Measurements from ENCODE around the gene MRC2.

Gene MRC2

GRCh38 chr17:62625184-62625869, 2.1 kb upstream of the MRC2 start (continued):
- TF ChIP-seq, protein P1, sequence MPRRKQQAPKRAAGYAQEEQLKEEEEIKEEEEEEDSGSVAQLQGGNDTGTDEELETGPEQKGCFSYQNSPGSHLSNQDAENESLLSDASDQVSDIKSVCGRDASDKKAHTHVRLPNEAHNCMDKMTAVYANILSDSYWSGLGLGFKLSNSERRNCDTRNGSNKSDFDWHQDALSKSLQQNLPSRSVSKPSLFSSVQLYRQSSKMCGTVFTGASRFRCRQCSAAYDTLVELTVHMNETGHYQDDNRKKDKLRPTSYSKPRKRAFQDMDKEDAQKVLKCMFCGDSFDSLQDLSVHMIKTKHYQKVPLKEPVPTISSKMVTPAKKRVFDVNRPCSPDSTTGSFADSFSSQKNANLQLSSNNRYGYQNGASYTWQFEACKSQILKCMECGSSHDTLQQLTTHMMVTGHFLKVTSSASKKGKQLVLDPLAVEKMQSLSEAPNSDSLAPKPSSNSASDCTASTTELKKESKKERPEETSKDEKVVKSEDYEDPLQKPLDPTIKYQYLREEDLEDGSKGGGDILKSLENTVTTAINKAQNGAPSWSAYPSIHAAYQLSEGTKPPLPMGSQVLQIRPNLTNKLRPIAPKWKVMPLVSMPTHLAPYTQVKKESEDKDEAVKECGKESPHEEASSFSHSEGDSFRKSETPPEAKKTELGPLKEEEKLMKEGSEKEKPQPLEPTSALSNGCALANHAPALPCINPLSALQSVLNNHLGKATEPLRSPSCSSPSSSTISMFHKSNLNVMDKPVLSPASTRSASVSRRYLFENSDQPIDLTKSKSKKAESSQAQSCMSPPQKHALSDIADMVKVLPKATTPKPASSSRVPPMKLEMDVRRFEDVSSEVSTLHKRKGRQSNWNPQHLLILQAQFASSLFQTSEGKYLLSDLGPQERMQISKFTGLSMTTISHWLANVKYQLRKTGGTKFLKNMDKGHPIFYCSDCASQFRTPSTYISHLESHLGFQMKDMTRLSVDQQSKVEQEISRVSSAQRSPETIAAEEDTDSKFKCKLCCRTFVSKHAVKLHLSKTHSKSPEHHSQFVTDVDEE (CRISPR knock-in tag; IDR thresholded peaks at IDR 0.05), result no peak

DNA sequence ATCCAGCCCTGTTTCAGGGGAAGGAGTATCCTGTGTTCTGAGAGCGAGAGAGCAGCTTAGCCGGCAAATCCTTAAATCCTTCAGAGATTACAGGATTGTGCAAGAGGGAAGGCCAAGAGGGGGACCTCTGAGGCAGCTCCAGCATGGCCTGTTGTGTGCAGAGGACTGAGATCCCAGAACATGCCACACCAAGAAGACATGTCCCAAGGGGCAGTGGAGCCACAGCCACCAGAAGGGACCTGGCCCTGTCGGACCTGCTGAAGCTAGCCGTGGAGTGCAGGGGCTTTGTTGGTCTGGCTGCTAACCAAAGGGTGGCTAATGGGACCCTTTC, 1.6 kb upstream of the MRC2 start:
- ATAC-seq, result no peak
- TF ChIP-seq ZNF70 (CRISPR knock-in tag; IDR thresholded peaks at IDR 0.05) (no peak), GLIS3 (CRISPR knock-in tag; IDR thresholded peaks at IDR 0.05) (no peak), ZFP3 (CRISPR knock-in tag; IDR thresholded peaks at IDR 0.05) (no peak), ISL1 (CRISPR knock-in tag; IDR thresholded peaks at IDR 0.05) (no peak), TCF4 (CRISPR knock-in tag; IDR thresholded peaks at IDR 0.05; ENCODE audit: borderline replicate concordance) (no peak), CREB5 (CRISPR knock-in tag; IDR thresholded peaks at IDR 0.05; ENCODE audit: low read depth) (no peak), CSDC2 (CRISPR knock-in tag; IDR thresholded peaks at IDR 0.05) (no peak), ZNF565 (CRISPR knock-in tag; conservative IDR thresholded peaks at IDR 0.05; ENCODE audit: low read depth) (no peak)

GRCh38 chr17:62626719-62627218, 701 bp upstream of the MRC2 start:
- peak; percentile 28 for ATAC-seq
- TF ChIP-seq TCF4 (CRISPR knock-in tag; IDR thresholded peaks at IDR 0.05; ENCODE audit: borderline replicate concordance) (no peak), PPARA (CRISPR knock-in tag; IDR thresholded peaks at IDR 0.05; ENCODE audit: borderline replicate concordance) (no peak), OSR1 (CRISPR knock-in tag; IDR thresholded peaks at IDR 0.05) (no peak), ISL1 (CRISPR knock-in tag; IDR thresholded peaks at IDR 0.05) (no peak), TOX (CRISPR knock-in tag; IDR thresholded peaks at IDR 0.05; ENCODE audit: borderline replicate concordance) (no peak), RARB (CRISPR knock-in tag; IDR thresholded peaks at IDR 0.05) (no peak), ZFP3 (CRISPR knock-in tag; IDR thresholded peaks at IDR 0.05) (peak; percentile 35; the same call in 1 of the 2 replicates), CSDC2 (CRISPR knock-in tag; IDR thresholded peaks at IDR 0.05) (no peak), CSRNP3 (CRISPR knock-in tag; IDR thresholded peaks at IDR 0.05) (no peak), CREB5 (CRISPR knock-in tag; IDR thresholded peaks at IDR 0.05; ENCODE audit: low read depth) (no peak), ZNF8 (CRISPR knock-in tag; IDR thresholded peaks at IDR 0.05) (no peak), ZNF565 (CRISPR knock-in tag; conservative IDR thresholded peaks at IDR 0.05; ENCODE audit: low read depth) (no peak), ZC3H10 (CRISPR knock-in tag; IDR thresholded peaks at IDR 0.05) (no peak), ARNTL (CRISPR knock-in tag; IDR thresholded peaks at IDR 0.05; ENCODE audit: borderline replicate concordance, low read depth) (no peak), ESRRG (CRISPR knock-in tag; IDR thresholded peaks at IDR 0.05) (no peak), ZNF70 (CRISPR knock-in tag; IDR thresholded peaks at IDR 0.05) (no peak), SNAI2 (CRISPR knock-in tag; IDR thresholded peaks at IDR 0.05) (no peak), POU6F1 (CRISPR knock-in tag; IDR thresholded peaks at IDR 0.05; ENCODE audit: borderline replicate concordance, low read depth) (0 out of 2 replicates have a peak, but pooled peaks have one; percentile 3), ZFP30 (CRISPR knock-in tag; IDR thresholded peaks at IDR 0.05) (no peak), GLIS3 (CRISPR knock-in tag; IDR thresholded peaks at IDR 0.05) (peak; percentile 5; the same call in 1 of the 2 replicates), BACH2 (CRISPR knock-in tag; IDR thresholded peaks at IDR 0.05; ENCODE audit: borderline replicate concordance) (no peak)
- TF ChIP-seq, protein P1 (CRISPR knock-in tag; IDR thresholded peaks at IDR 0.05), result no peak
- TF ChIP-seq, protein P2, sequence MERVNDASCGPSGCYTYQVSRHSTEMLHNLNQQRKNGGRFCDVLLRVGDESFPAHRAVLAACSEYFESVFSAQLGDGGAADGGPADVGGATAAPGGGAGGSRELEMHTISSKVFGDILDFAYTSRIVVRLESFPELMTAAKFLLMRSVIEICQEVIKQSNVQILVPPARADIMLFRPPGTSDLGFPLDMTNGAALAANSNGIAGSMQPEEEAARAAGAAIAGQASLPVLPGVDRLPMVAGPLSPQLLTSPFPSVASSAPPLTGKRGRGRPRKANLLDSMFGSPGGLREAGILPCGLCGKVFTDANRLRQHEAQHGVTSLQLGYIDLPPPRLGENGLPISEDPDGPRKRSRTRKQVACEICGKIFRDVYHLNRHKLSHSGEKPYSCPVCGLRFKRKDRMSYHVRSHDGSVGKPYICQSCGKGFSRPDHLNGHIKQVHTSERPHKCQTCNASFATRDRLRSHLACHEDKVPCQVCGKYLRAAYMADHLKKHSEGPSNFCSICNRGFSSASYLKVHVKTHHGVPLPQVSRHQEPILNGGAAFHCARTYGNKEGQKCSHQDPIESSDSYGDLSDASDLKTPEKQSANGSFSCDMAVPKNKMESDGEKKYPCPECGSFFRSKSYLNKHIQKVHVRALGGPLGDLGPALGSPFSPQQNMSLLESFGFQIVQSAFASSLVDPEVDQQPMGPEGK (CRISPR knock-in tag; IDR thresholded peaks at IDR 0.05; ENCODE audit: borderline replicate concordance), result no peak

All from SK-N-SH treated with all-trans-retinoic acid at 6 μM for 48 hours (cell line).